Ammon's horn (tissue), 1 donor: ENCODE results near the gene CUL4A.
A peak's percentile ranks its signal among the peaks of the same experiment; 100 is the strongest.
"Not testable (repeated sequence)": the region's sequence is repeated elsewhere in the genome, so short reads cannot be mapped to it uniquely, and the experiment has no call there.

ENCODE experiments used
- DNase-seq: peaks from one replicate; pipeline ENCODE4 v3.0.0-alpha.2; 2016; ENCODE audit warnings: low spot score

CUL4A gene

GRCh38 chr13:113239986-113240385, 30.6 kb downstream of the CUL4A start:
- no peak for DNase-seq

- not testable (repeated sequence) for DNase-seq
Observed at GRCh38 chr13:113241623-113242022, 32.2 kb downstream of the CUL4A start.

GRCh38 chr13:113243847-113244246, 34.4 kb downstream of the CUL4A start:
- DNase-seq: no peak

GRCh38 chr13:113245849-113246796, 36.7 kb downstream of the CUL4A start:
- DNase-seq: no peak

GRCh38 chr13:113252516-113253095, 43.2 kb downstream of the CUL4A start:
- no peak for DNase-seq

GRCh38 chr13:113257908-113258307, 48.5 kb downstream of the CUL4A start:
- not testable (repeated sequence) for DNase-seq

- DNase-seq: peak; percentile 61
Observed at GRCh38 chr13:113258321-113259054, 49.1 kb downstream of the CUL4A start.

GRCh38 chr13:113260996-113261395, 51.6 kb downstream of the CUL4A start:
- DNase-seq: no peak

GRCh38 chr13:113263016-113263415, 53.6 kb downstream of the CUL4A start:
- DNase-seq: not testable (repeated sequence)

GRCh38 chr13:113267642-113268405, 58.4 kb downstream of the CUL4A start:
- DNase-seq: no peak

- DNase-seq: no peak
Observed at GRCh38 chr13:113272031-113272430, 62.6 kb downstream of the CUL4A start.

- peak; percentile 13 for DNase-seq
Observed at GRCh38 chr13:113272701-113273181, 63.3 kb downstream of the CUL4A start.

- no peak for DNase-seq
Observed at GRCh38 chr13:113273321-113273720, 63.9 kb downstream of the CUL4A start.

GRCh38 chr13:113273851-113274590, 64.6 kb downstream of the CUL4A start:
- DNase-seq: peak; percentile 59

GRCh38 chr13:113274721-113275120, 65.3 kb downstream of the CUL4A start:
- no peak for DNase-seq

GRCh38 chr13:113275387-113275786, 66.0 kb downstream of the CUL4A start:
- DNase-seq: no peak

- DNase-seq: no peak
Observed at GRCh38 chr13:113280126-113280525, 70.7 kb downstream of the CUL4A start.

- DNase-seq: no peak
Observed at GRCh38 chr13:113283904-113284303, 74.5 kb downstream of the CUL4A start.

- no peak for DNase-seq
Observed at GRCh38 chr13:113288880-113289279, 79.5 kb downstream of the CUL4A start.

GRCh38 chr13:113291129-113291528, 81.7 kb downstream of the CUL4A start:
- no peak for DNase-seq
